ENCODE measurements around the gene C2orf81.
"Not testable (repeated sequence)": the region's sequence is repeated elsewhere in the genome, so short reads cannot be mapped to it uniquely, and the experiment has no call there.

The C2orf81 gene

DNA sequence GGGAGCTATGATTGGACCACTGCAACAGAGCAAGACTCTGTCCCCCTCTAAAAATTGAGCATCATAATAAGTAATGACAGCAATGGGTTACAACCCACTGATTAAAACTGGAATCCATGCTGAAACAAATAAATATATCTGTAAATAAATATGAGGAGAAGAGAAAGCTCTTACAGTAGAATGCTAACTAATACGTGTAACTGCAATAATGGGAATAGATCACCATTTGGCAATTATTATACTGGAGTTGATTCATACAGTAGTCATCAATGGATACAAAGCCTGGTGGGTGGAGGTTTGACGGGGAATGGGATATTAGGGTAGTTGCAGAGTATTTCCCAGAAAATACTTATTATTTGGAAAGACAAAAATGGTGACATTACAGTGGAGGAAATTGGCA, 27.4 kb upstream of the C2orf81 start:
- Histone ChIP-seq H3F3A (ENCODE audit: insufficient read depth, low read length) (no peaks in the 10 kb centered on the region), H3K9ac (ENCODE audit: low read length) (no peak overlapping the region), H3K36me3 (replicated peaks; ENCODE audit: insufficient read depth, low read length) (no peaks in the 10 kb centered on the region), H3K4me3 (ENCODE audit: low read length) (no peak overlapping the region), H2AFZ (ENCODE audit: low read length) (no peak overlapping the region), H3K79me2 (ENCODE audit: low read length) (no peaks in the 10 kb centered on the region), H4K20me1 (ENCODE audit: insufficient read depth, low read length) (no peaks in the 10 kb centered on the region), H3K4me1 (ENCODE audit: low read length) (peaks cover 6% of the 10 kb centered on the region; the same call in 1 of the 2 replicates), H3K4me2 (ENCODE audit: low read depth, low read length) (no peak overlapping the region), H3K27me3 (replicated peaks; ENCODE audit: insufficient read depth, low read length) (peaks cover 13% of the 10 kb centered on the region), H3K9me3 (replicated peaks; ENCODE audit: insufficient read depth, low read length) (no peaks in the 10 kb centered on the region), H3K27ac (ENCODE audit: low read length) (no peak overlapping the region), H3K9me2 (replicated peaks; ENCODE audit: insufficient read depth, low read length) (no peaks in the 10 kb centered on the region)
- DNase-seq, result no peak
- TF ChIP-seq EZH2phosphoT487 (IDR thresholded peaks at IDR 0.05; ENCODE audit: low read length) (no peak), CTCF (IDR thresholded peaks at IDR 0.05; ENCODE audit: low read length) (no peak), EZH2 (optimal IDR thresholded peaks at IDR 0.05; ENCODE audit: low read depth, low read length) (no peak)

- H3K4me3 ChIP-seq (ENCODE audit: low read length), result no peak overlapping the region
- no peaks in the 10 kb centered on the region for H3K9me3 ChIP-seq (replicated peaks; ENCODE audit: insufficient read depth, low read length)
- no peak for DNase-seq
- H3K4me1 ChIP-seq (ENCODE audit: low read length), result 0 out of 2 replicates have a peak, but pooled peaks cover under 1% of the 10 kb centered on the region
- H3K4me2 ChIP-seq (ENCODE audit: low read depth, low read length), result no peak overlapping the region
- no peaks in the 10 kb centered on the region for H3K79me2 ChIP-seq (ENCODE audit: low read length)
- TF ChIP-seq EZH2phosphoT487 (IDR thresholded peaks at IDR 0.05; ENCODE audit: low read length) (no peak), CTCF (IDR thresholded peaks at IDR 0.05; ENCODE audit: low read length) (no peak), EZH2 (optimal IDR thresholded peaks at IDR 0.05; ENCODE audit: low read depth, low read length) (no peak)
- H3K9me2 ChIP-seq (replicated peaks; ENCODE audit: insufficient read depth, low read length), result no peaks in the 10 kb centered on the region
- no peak overlapping the region for H3K27ac ChIP-seq (ENCODE audit: low read length)
- no peaks in the 10 kb centered on the region for H4K20me1 ChIP-seq (ENCODE audit: insufficient read depth, low read length)
- H3K36me3 ChIP-seq (replicated peaks; ENCODE audit: insufficient read depth, low read length), result no peaks in the 10 kb centered on the region
- H3K27me3 ChIP-seq (replicated peaks; ENCODE audit: insufficient read depth, low read length), result peaks cover 14% of the 10 kb centered on the region
- no peak overlapping the region for H2AFZ ChIP-seq (ENCODE audit: low read length)
- no peak overlapping the region for H3K9ac ChIP-seq (ENCODE audit: low read length)
- no peaks in the 10 kb centered on the region for H3F3A ChIP-seq (ENCODE audit: insufficient read depth, low read length)
Measured at GRCh38 chr2:74447230-74447999, 26.0 kb upstream of the C2orf81 start.

- Histone ChIP-seq H3K27me3 (replicated peaks; ENCODE audit: insufficient read depth, low read length) (peaks cover 31% of the 10 kb centered on the region), H3K9me2 (replicated peaks; ENCODE audit: insufficient read depth, low read length) (no peaks in the 10 kb centered on the region), H3F3A (ENCODE audit: insufficient read depth, low read length) (no peaks in the 10 kb centered on the region), H3K36me3 (replicated peaks; ENCODE audit: insufficient read depth, low read length) (no peaks in the 10 kb centered on the region), H3K4me1 (ENCODE audit: low read length) (peaks cover 5% of the 10 kb centered on the region), H3K9ac (ENCODE audit: low read length) (no peak overlapping the region), H3K4me3 (ENCODE audit: low read length) (no peak overlapping the region), H3K27ac (ENCODE audit: low read length) (no peak overlapping the region), H3K79me2 (ENCODE audit: low read length) (no peaks in the 10 kb centered on the region), H2AFZ (ENCODE audit: low read length) (no peak overlapping the region), H4K20me1 (ENCODE audit: insufficient read depth, low read length) (no peaks in the 10 kb centered on the region), H3K4me2 (ENCODE audit: low read depth, low read length) (no peak overlapping the region), H3K9me3 (replicated peaks; ENCODE audit: insufficient read depth, low read length) (no peaks in the 10 kb centered on the region)
- TF ChIP-seq CTCF (IDR thresholded peaks at IDR 0.05; ENCODE audit: low read length) (no peak), EZH2 (optimal IDR thresholded peaks at IDR 0.05; ENCODE audit: low read depth, low read length) (no peak), EZH2phosphoT487 (IDR thresholded peaks at IDR 0.05; ENCODE audit: low read length) (no peak)
- no peak for DNase-seq
Measured at GRCh38 chr2:74444498-74445318, 23.3 kb upstream of the C2orf81 start.

DNA sequence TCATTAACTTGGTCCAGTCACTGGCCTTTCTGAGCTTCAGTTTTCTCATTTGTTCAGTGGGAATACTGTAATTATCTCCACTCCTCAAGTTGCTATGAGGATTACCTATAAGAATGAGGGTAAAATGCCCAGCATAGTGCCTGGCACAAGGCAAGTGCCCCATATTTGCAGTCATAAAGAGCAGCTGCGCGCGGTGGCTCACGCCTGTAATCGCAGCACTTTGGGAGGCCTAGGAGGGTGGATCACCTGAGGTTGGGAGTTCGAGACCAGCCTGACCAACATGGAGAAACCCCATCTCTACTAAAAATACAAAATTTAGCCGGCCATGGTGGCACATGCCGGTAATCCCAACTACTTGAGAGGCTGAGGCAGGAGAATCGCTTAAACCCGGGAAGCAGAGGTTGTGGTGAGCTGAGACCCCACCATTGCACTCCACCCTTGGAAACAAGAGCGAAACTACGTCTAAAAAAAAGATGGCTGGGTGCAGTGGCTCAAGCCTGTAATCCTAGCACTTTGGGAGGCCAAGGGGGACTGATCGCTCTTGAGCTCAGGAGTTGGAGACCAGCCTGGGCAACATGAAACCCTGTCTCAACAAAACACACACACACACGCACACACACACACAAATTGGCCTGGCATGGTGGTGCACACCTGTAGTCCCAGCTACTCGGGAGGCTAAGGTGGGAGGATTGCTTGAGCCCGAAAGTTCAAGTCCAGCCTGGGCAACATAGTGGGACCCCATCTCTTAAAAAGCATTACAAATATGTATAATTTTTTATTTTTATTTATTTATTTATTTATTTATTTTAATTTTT, 21.3 kb upstream of the C2orf81 start:
- not testable (repeated sequence) for H3K4me1 ChIP-seq (ENCODE audit: low read length); H3K9me3 ChIP-seq (replicated peaks; ENCODE audit: insufficient read depth, low read length); H3K4me2 ChIP-seq (ENCODE audit: low read depth, low read length); H3K9me2 ChIP-seq (replicated peaks; ENCODE audit: insufficient read depth, low read length); H3K36me3 ChIP-seq (replicated peaks; ENCODE audit: insufficient read depth, low read length); H3K9ac ChIP-seq (ENCODE audit: low read length); H3K4me3 ChIP-seq (ENCODE audit: low read length); H3K79me2 ChIP-seq (ENCODE audit: low read length); H4K20me1 ChIP-seq (ENCODE audit: insufficient read depth, low read length); DNase-seq; H2AFZ ChIP-seq (ENCODE audit: low read length); H3K27ac ChIP-seq (ENCODE audit: low read length); H3F3A ChIP-seq (ENCODE audit: insufficient read depth, low read length)
- peaks cover 31% of the 10 kb centered on the region for H3K27me3 ChIP-seq (replicated peaks; ENCODE audit: insufficient read depth, low read length)

All from MM.1S (cell line).